ENCODE data around the gene LRTM2.

DNA sequence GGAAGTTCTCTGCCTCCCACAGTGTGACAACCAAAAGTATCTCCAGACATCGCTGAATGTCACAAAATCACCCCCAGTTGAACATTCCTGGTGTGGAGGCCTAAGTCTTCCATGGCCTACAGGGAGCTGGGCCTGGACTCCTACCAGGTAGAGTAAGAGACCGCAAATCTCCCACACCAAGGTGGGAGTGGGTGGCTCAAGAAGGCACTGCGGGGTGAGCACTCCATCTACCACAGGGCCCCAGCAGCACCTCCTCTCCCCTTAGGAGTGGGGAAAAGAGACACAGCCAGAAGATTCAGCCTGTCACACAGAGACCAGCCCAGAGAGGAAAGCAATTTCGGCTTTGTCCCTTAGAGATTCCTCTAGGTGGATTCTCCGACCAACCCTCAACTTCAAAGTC, 25.5 kb downstream of the LRTM2 start:
- TF ChIP-seq, protein P1, sequence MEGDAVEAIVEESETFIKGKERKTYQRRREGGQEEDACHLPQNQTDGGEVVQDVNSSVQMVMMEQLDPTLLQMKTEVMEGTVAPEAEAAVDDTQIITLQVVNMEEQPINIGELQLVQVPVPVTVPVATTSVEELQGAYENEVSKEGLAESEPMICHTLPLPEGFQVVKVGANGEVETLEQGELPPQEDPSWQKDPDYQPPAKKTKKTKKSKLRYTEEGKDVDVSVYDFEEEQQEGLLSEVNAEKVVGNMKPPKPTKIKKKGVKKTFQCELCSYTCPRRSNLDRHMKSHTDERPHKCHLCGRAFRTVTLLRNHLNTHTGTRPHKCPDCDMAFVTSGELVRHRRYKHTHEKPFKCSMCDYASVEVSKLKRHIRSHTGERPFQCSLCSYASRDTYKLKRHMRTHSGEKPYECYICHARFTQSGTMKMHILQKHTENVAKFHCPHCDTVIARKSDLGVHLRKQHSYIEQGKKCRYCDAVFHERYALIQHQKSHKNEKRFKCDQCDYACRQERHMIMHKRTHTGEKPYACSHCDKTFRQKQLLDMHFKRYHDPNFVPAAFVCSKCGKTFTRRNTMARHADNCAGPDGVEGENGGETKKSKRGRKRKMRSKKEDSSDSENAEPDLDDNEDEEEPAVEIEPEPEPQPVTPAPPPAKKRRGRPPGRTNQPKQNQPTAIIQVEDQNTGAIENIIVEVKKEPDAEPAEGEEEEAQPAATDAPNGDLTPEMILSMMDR (conservative IDR thresholded peaks at IDR 0.05; ENCODE audit: low read depth, low read length), result no peak
- TF ChIP-seq EZH2 (IDR thresholded peaks at IDR 0.05; ENCODE audit: low read length, unreplicated experiment), result no peak

Data from PC-3 (cell line).